AG04450 (cell line): Measurements from ENCODE around the gene IL21R. TPM values are rescaled to one million over a fixed set of nuclear protein-coding genes. Genes with fewer than 3 reads are reported as not detected.

Experiments
- CTCF ChIA-PET: fragments of 300-600, 350-600 bp; formaldehyde crosslinking; extraction: SDS; loops from one replicate; lab custom pipeline; 2022; ENCODE audit warnings: antibody characterized with exemption, inconsistent platforms; lab: Charles Lee
- POLR2A ChIA-PET: fragments of 350-600 bp; formaldehyde crosslinking; extraction: SDS; loops from one replicate; lab custom pipeline; 2021; ENCODE audit warnings: antibody characterized with exemption, inconsistent platforms; lab: Yijun Ruan, JAX
- DNase-seq: peaks from one replicate; pipeline ENCODE4 v3.0.0-alpha.2; 2011; ENCODE audit warnings: low read depth, low spot score
- H3K27ac ChIP-seq: one replicate; pipeline ENCODE4 v1.5.1; 2012; ENCODE audit warnings: low read depth, low read length, control low read depth
- H3K27me3 ChIP-seq: one replicate; pipeline ENCODE4 v1.6.0; 2012; ENCODE audit warnings: low read length; ENCODE audit not compliant: control insufficient read depth, insufficient read depth
- H3K4me3 ChIP-seq: 2 replicates; pipeline ENCODE4 v1.5.1; 2011; ENCODE audit warnings: mild to moderate bottlenecking, low read depth, low read length, control low read depth
- H3K9me3 ChIP-seq: 2 replicates; pipeline ENCODE4 v1.5.1; 2012; ENCODE audit warnings: low read length; ENCODE audit not compliant: control insufficient read depth, insufficient read depth
- CTCF ChIP-seq: IDR thresholded peaks from 2 replicates; pipeline ENCODE4 v1.5.1; 2011; ENCODE audit warnings: low read depth, low read length, control low read depth, inconsistent platforms
- polyA plus RNA-seq: library from polyadenylated mRNA; depleted of rRNA; stranded (reverse); fragments of >200 nt; gene quantifications from 2 replicates; pipeline ENCODE4 v1.2.3, GENCODE V29; 2011

Gene IL21R
- polyA plus RNA-seq, 1 experiment, result 0.57 TPM

GRCh38 chr16:27425961-27426360, 24.0 kb downstream of the IL21R start:
- no peak for TF ChIP-seq CTCF
- CTCF ChIA-PET, result no interaction called here
- POLR2A ChIA-PET, result no interaction called here
- DNase-seq, result no peak
- Histone ChIP-seq H3K27me3 (no peaks in the 10 kb centered on the region), H3K27ac (peak overlapping the region; percentile 52), H3K4me3 (no peak overlapping the region), H3K9me3 (peaks cover 2% of the 10 kb centered on the region; the same call in 1 of the 2 replicates)

GRCh38 chr16:27426423-27427408, 24.7 kb downstream of the IL21R start:
- H3K27me3 ChIP-seq, result no peaks in the 10 kb centered on the region
- peak; percentile 71 for DNase-seq
- peaks cover 5% of the 10 kb centered on the region; the same call in 1 of the 2 replicates for H3K9me3 ChIP-seq
- peak overlapping the region; percentile 52 for H3K27ac ChIP-seq
- TF ChIP-seq CTCF, result peak; percentile 22
- CTCF ChIA-PET, result no interaction called here
- H3K4me3 ChIP-seq, result no peak overlapping the region
- POLR2A ChIA-PET, result no interaction called here

- Histone ChIP-seq H3K27me3 (no peaks in the 10 kb centered on the region), H3K9me3 (peaks cover 5% of the 10 kb centered on the region; the same call in 1 of the 2 replicates), H3K27ac (no peak overlapping the region), H3K4me3 (no peak overlapping the region)
- ChIA-PET POLR2A (no interaction called here), CTCF (no interaction called here)
- no peak for DNase-seq
- TF ChIP-seq CTCF, result no peak
These were observed 25.6 kb downstream of the IL21R start for GRCh38 chr16:27427538-27427937.

GRCh38 chr16:27428026-27428785, 26.2 kb downstream of the IL21R start:
- Histone ChIP-seq H3K9me3 (peaks cover 5% of the 10 kb centered on the region; the same call in 1 of the 2 replicates), H3K27me3 (no peaks in the 10 kb centered on the region), H3K4me3 (no peak overlapping the region), H3K27ac (no peak overlapping the region)
- POLR2A ChIA-PET, result no interaction called here
- no peak for DNase-seq
- CTCF ChIA-PET, result no interaction called here
- no peak for TF ChIP-seq CTCF
